K562 (cell line): ENCODE measurements around the gene FANCG. TPM values are rescaled to one million over a fixed set of nuclear protein-coding genes. Genes with fewer than 3 reads are reported as not detected.

Experiments
- ATAC-seq: fragments of 200-7000 bp; cut with Tn5 transposase; 3 replicates; pipeline ENCODE4 v1.9.1; 2020; ENCODE audit warnings: moderate library complexity
- BruUV-seq: library from RNA; stranded (reverse); fragments of 400-500 nt; replicated peaks from 2 replicates; lab custom pipeline; 2021; lab: Mats Ljungman, UMichigan
- CTCF ChIA-PET: fragments of 300-600 bp; formaldehyde crosslinking; extraction: SDS; loops from one replicate; lab custom pipeline; 2021; ENCODE audit warnings: low intra/inter-chr PET ratio; lab: Yijun Ruan, JAX
- POLR2A ChIA-PET: fragments of 300-600, 350-650 bp; sonication (Branson Sonifier 250); formaldehyde crosslinking; extraction: SDS; loops from one replicate; lab custom pipeline; 2021; ENCODE audit warnings: antibody characterized with exemption, inconsistent platforms; lab: Yijun Ruan, JAX
- DNase-seq, 4 experiments: peaks; one replicate each; pipeline versions ENCODE4 v3.0.0 to v3.0.0-alpha.2; 2011 to 2018; ENCODE audit warnings: low spot score in 3 of 4, mixed read lengths in 3 of 4; ENCODE audit errors: extremely low read depth in 1 of 4
- FAIRE-seq: peaks from 2 replicates; lab custom pipeline; 2011; peaks lifted over from hg19 to GRCh38; lab: Jason Lieb, UNC
- H2AFZ ChIP-seq: 2 replicates; pipeline ENCODE4 v1.6.0; 2011; ENCODE audit warnings: low read depth, low read length, control low read depth, inconsistent platforms
- H3K27ac ChIP-seq: fragments of 200-600 bp; 3 replicates; pipeline ENCODE4 v1.8.0; 2011; ENCODE audit warnings: low read depth, mild to moderate bottlenecking, control low read depth, inconsistent platforms, low read length, moderate library complexity, mixed read lengths; ENCODE audit errors: extremely low read depth
- H3K27me3 ChIP-seq, 2 experiments: fragments of 300-600 bp in 1 of 2; 2 replicates in 1 of 2; 3 replicates in 1 of 2; pipeline versions ENCODE4 v1.6.0 to v1.8.0; 2011; ENCODE audit warnings: inconsistent platforms in 2 of 2, low read length in 2 of 2, mild to moderate bottlenecking in 1 of 2, mixed read lengths in 1 of 2, moderate library complexity in 1 of 2; ENCODE audit not compliant: control insufficient read depth in 2 of 2, insufficient read depth in 2 of 2
- H3K36me3 ChIP-seq: fragments of 300-600 bp; 3 replicates; pipeline ENCODE4 v1.8.0; 2011; ENCODE audit warnings: mild to moderate bottlenecking, low read length, inconsistent platforms; ENCODE audit not compliant: control insufficient read depth, insufficient read depth
- H3K4me1 ChIP-seq, 2 experiments: fragments of 200-600 bp in 1 of 2; replicated peaks in 1 of 2; 2 replicates in 1 of 2; 3 replicates in 1 of 2; pipeline versions ENCODE4 v1.5.1 to v1.8.0; 2011; ENCODE audit warnings: inconsistent platforms in 2 of 2, low read length in 2 of 2, mild to moderate bottlenecking in 1 of 2, mixed read lengths in 1 of 2, moderate library complexity in 1 of 2; ENCODE audit not compliant: control insufficient read depth in 2 of 2, insufficient read depth in 2 of 2
- H3K4me2 ChIP-seq: 2 replicates; pipeline ENCODE4 v1.6.1; 2011; ENCODE audit warnings: low read length, control low read depth, inconsistent platforms, mixed read lengths; ENCODE audit not compliant: insufficient read depth
- H3K4me3 ChIP-seq: fragments of 200-600 bp; sonication (generic), shearing (Covaris generic); 2 replicates; pipeline ENCODE4 v1.5.1; 2016; ENCODE audit warnings: control low read depth, inconsistent platforms
- H3K79me2 ChIP-seq: fragments of 200-600 bp; 3 replicates; pipeline ENCODE4 v1.8.0; 2011; ENCODE audit warnings: low read length, inconsistent platforms; ENCODE audit not compliant: control insufficient read depth, insufficient read depth
- H3K9ac ChIP-seq, 2 experiments: 2 replicates each; pipeline versions ENCODE4 v1.6.0 to v1.6.1; 2011; ENCODE audit warnings: low read depth in 2 of 2, low read length in 2 of 2, control low read depth in 1 of 2, inconsistent platforms in 1 of 2, mild to moderate bottlenecking in 1 of 2, mixed read lengths in 1 of 2; ENCODE audit not compliant: insufficient read depth in 1 of 2
- H3K9me1 ChIP-seq: one replicate; pipeline ENCODE4 v1.6.0; 2011; ENCODE audit warnings: inconsistent platforms, mild to moderate bottlenecking, low read length, moderate library complexity; ENCODE audit not compliant: control insufficient read depth, insufficient read depth
- H3K9me3 ChIP-seq: replicated peaks from 2 replicates; pipeline ENCODE4 v1.5.1; 2011; ENCODE audit warnings: low read depth, low read length, inconsistent platforms; ENCODE audit not compliant: control insufficient read depth, insufficient read depth
- H4K20me1 ChIP-seq: replicated peaks from 2 replicates; pipeline ENCODE4 v1.6.1; 2011; ENCODE audit warnings: low read length, inconsistent platforms, mixed read lengths; ENCODE audit not compliant: control insufficient read depth, insufficient read depth
- BHLHE40 ChIP-seq: IDR thresholded peaks from 2 replicates; pipeline ENCODE4 v1.6.1; 2011; ENCODE audit warnings: low read length, improper control_type of control experiment
- CREM ChIP-seq: IDR thresholded peaks from 2 replicates; pipeline ENCODE4 v1.6.1; 2014; ENCODE audit warnings: antibody characterized with exemption, low read depth
- CSDE1 ChIP-seq, 2 experiments: fragments of 450-650 bp; IDR thresholded peaks; 2 replicates each; pipeline ENCODE4 v1.6.1; 2016; ENCODE audit warnings: mild to moderate bottlenecking in 1 of 2
- HDAC1 ChIP-seq, 2 experiments: fragments of 450-650 bp; IDR thresholded peaks; 2 replicates each; pipeline ENCODE4 v1.6.1; 2016 to 2017; ENCODE audit warnings: inconsistent platforms in 1 of 2, mild to moderate bottlenecking in 1 of 2, moderate library complexity in 1 of 2
- KLF16 ChIP-seq: IDR thresholded peaks from 2 replicates; pipeline ENCODE4 v1.6.1; 2016; ENCODE audit warnings: antibody characterized with exemption
- MAZ ChIP-seq, 2 experiments: fragments of 450-650 bp in 1 of 2; sonication (generic) in 1 of 2; formaldehyde crosslinking; IDR thresholded peaks in 1 of 2; conservative IDR thresholded peaks in 1 of 2; 2 replicates each; pipeline versions ENCODE4 v1.4.0 to v1.5.0; 2020; ENCODE audit warnings: mild to moderate bottlenecking in 1 of 2, missing genetic modification reagents in 1 of 2
- MEF2A ChIP-seq: IDR thresholded peaks from 2 replicates; pipeline ENCODE4 v1.6.1; 2011; ENCODE audit warnings: low read depth, mild to moderate bottlenecking, low read length, moderate library complexity; ENCODE audit not compliant: control insufficient read depth
- MYC ChIP-seq, 2 experiments: fragments of 250-450 bp in 1 of 2; sonication (Bioruptor Pico) in 1 of 2; IDR thresholded peaks; 2 replicates each; pipeline versions ENCODE4 v1.5.1 to v1.6.1; 2012 to 2021; ENCODE audit warnings: low read depth in 2 of 2, borderline replicate concordance in 1 of 2, improper control_type of control experiment in 1 of 2, low read length in 1 of 2, mild to moderate bottlenecking in 1 of 2, moderate library complexity in 1 of 2
- SAFB ChIP-seq: fragments of 200-400 bp; formaldehyde crosslinking; IDR thresholded peaks from 2 replicates; pipeline ENCODE4 v1.6.1; 2017; ENCODE audit warnings: low read depth, low read length, borderline replicate concordance
- ZKSCAN1 ChIP-seq: fragments of 150-350 bp; IDR thresholded peaks from 2 replicates; pipeline ENCODE4 v1.6.1; 2016; ENCODE audit warnings: low read depth, low read length
- ZKSCAN3 ChIP-seq: fragments of 250-450 bp; sonication (Bioruptor Pico); IDR thresholded peaks from 2 replicates; pipeline ENCODE4 v1.4.0; 2020
- ZNF146 ChIP-seq: IDR thresholded peaks from one replicate; pipeline ENCODE4 v1.6.1; 2018; ENCODE audit warnings: missing compliant biosample characterization; ENCODE audit not compliant: unreplicated experiment
- WGBS: fragments of 100-300 bp; shearing (Covaris generic); methylation state at CpG from one replicate; pipeline ENCODE4 v1.1.6; 2016; ENCODE audit warnings: low coverage, mixed read lengths; ENCODE audit not compliant: insufficient coverage; ENCODE audit errors: missing lambda C conversion rate; 5-methylcytosine and 5-hydroxymethylcytosine counted together
- in situ Hi-C: fragments of 300-500 bp; cut with MboI; formaldehyde crosslinking; loops from 4 replicates; pipeline ENCODE4 v1.15.0; 2018; ENCODE audit warnings: inconsistent platforms, mixed read lengths
- intact Hi-C: fragments of 100-400 bp; cut with micrococcal nuclease; formaldehyde crosslinking; loops from 2 replicates; pipeline ENCODE4 v1.14.2; 2022
- polyA plus RNA-seq, 8 experiments: library from polyadenylated mRNA; depleted of rRNA in 4 of 8; stranded (reverse) in 5 of 8; unstranded in 3 of 8; fragments of >200 nt; fragmentation: Nextera tagmentation in 2 of 8; fragmentation: Illumina TruSeq in 1 of 8; extraction: Ambion mirVana in 2 of 8; extraction: Trizol in 1 of 8; gene quantifications; 2 replicates each; pipeline versions ENCODE4 v1.2.1 to v1.2.3, GENCODE V29; 2011 to 2014; ENCODE audit warnings: inconsistent platforms in 1 of 8, missing spikeins in 1 of 8
- total RNA-seq, 7 experiments: library from RNA; depleted of rRNA in 6 of 7; stranded (reverse); fragments of >200 nt in 6 of 7; fragmentation: Illumina TruSeq in 2 of 7; extraction: Trizol in 2 of 7; gene quantifications; 2 replicates each; pipeline versions ENCODE4 v1.2.1 to v1.2.3, GENCODE V29; 2011 to 2021; ENCODE audit warnings: low replicate concordance in 1 of 7
- TF ChIP-seq, protein P1 (sequence below): sonication (generic); formaldehyde crosslinking; IDR thresholded peaks from 2 replicates; pipeline ENCODE4 v1.8.1; 2023; ENCODE audit warnings: mild to moderate bottlenecking, missing genetic modification reagents
- TF ChIP-seq, protein P2 (sequence below): fragments of 450-650 bp; formaldehyde crosslinking; IDR thresholded peaks from 2 replicates; pipeline ENCODE4 v1.4.0; 2020; ENCODE audit warnings: mild to moderate bottlenecking, moderate library complexity

The FANCG gene
- total and polyA plus RNA-seq, 9 of the 15 experiments (the other 6 are each of a cell fraction or from before 2014, with no cell fraction given), result 7.5 to 43.9 (median 31.0) TPM

DNA sequence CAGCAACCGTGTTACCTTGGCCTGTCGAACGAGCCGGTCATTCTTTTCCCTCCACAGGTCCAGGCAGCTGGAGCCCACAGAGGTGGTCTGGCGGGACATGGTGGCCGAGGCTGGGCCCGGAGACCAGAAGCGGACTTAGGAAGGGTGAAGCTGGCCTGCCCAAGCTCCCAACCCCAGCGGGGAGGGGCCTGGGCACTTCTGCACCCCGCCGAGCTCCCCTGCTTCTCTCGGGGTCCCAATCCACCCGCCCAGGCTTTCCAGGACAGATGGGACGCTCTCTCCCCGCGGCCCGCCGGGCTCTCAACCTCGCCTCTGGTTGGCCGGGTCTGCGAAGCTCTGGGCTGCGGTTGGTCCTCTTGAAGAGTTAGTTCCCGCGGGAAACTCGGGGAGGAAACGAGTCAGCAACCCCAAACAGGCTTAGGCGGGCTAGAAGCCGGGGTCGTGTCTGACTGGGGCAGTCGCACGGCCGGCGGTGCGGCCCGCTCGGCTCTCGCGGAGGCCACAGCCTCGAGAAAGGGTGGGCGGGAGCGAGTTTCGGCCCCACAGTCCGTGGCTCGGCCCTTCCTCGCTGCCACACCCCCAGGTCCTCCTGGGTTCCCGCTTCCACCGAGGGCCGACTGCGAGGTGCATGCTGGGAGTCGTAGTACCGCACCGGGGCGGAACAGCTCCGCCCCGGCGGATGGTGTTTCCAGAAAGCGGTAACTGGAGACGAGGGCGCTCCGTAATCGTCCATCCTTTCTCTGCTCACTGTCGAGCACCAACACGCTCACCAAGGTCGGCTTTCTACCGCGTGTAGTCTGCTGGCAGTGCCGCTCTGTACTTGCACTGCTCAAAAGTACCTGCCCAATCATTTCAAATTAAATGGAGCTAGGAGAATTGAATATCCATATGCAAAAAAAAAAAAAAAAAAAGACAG is at the start of gene FANCG (continued):
- TF ChIP-seq SAFB, result peak; percentile 61; the same call in 1 of the 2 replicates
- TF ChIP-seq, all 486 proteins: peak for 82

- in situ Hi-C loops, result loop anchor here (5.0 kb wide), 2 partner anchors 140 to 355 kb away; no protein-coding TSS in a partner anchor
- Histone ChIP-seq H3K9me3 (no peaks in the 10 kb centered on the region), H3K4me1 (peaks cover 20 to 26% of the 10 kb centered on the region in 2 experiments), H3K9ac (peak overlapping the region; percentile 46 to 67; a peak in 3 of 4 replicates), H3K9me1 (no peaks in the 10 kb centered on the region), H3K4me2 (peak overlapping the region; percentile 99), H4K20me1 (peaks cover 4% of the 10 kb centered on the region), H3K27ac (peak overlapping the region; percentile 62; the same call in 2 of the 3 replicates), H2AFZ (peak overlapping the region; percentile 95), H3K4me3 (peak overlapping the region; percentile 58), H3K36me3 (no peaks in the 10 kb centered on the region), H3K27me3 (no peaks in the 10 kb centered on the region), H3K79me2 (peaks cover 26% of the 10 kb centered on the region)
- peak; percentile 90 for FAIRE-seq
- DNase-seq, result peak; percentile 71 to 92 (median 72)
- WGBS, result 30% methylated on average over 26 of the region's 30 CpGs
- intact Hi-C loops, result loop anchor here (1.0 to 5.0 kb wide), 3 partner anchors 45 to 360 kb away; partner anchors contain the start of gene UNC13B
- ATAC-seq, result peak; percentile 80
- no TSS peak for BruUV-seq
- ChIA-PET POLR2A (interaction anchor here (0.5 to 1.1 kb wide), 7 partner anchors 10 to 1071 kb away, joined by 3 to 7 read pairs (median 3); partner anchors contain the start of gene RUSC2), CTCF (interaction anchor here (0.6 to 1.9 kb wide), 4 partner anchors 79 to 436 kb away, joined by 3 to 13 read pairs (median 7); no protein-coding TSS in a partner anchor)
- TF ChIP-seq MAZ (CRISPR knock-in tag; conservative IDR thresholded peaks at IDR 0.05 in 1 of 2, IDR thresholded peaks at IDR 0.05 in 1 of 2) (peak in 1 of 2 experiments; percentile 37; a peak in 1 of 4 replicates), BHLHE40 (0 out of 2 replicates have a peak, but pooled peaks have one; percentile 14), KLF16 (peak; percentile 20; the same call in 1 of the 2 replicates), ZNF146 (no peak), ZKSCAN1 (no peak), HDAC1 (IDR thresholded peaks at IDR 0.05) (no peak), CSDE1 (IDR thresholded peaks at IDR 0.05) (no peak), ZKSCAN3 (CRISPR knock-in tag) (no peak), MEF2A (no peak), MYC (IDR thresholded peaks at IDR 0.05; ENCODE audit: low read depth, low read length) (0 out of 2 replicates have a peak, but pooled peaks have one; percentile 11), MYC (CRISPR knock-in tag; IDR thresholded peaks at IDR 0.05; ENCODE audit: borderline replicate concordance, low read depth) (no peak), CREM (peak; percentile 46; the same call in 1 of the 2 replicates)
- TF ChIP-seq, protein P1, sequence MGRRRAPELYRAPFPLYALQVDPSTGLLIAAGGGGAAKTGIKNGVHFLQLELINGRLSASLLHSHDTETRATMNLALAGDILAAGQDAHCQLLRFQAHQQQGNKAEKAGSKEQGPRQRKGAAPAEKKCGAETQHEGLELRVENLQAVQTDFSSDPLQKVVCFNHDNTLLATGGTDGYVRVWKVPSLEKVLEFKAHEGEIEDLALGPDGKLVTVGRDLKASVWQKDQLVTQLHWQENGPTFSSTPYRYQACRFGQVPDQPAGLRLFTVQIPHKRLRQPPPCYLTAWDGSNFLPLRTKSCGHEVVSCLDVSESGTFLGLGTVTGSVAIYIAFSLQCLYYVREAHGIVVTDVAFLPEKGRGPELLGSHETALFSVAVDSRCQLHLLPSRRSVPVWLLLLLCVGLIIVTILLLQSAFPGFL, result 0 out of 2 replicates have a peak, but pooled peaks have one; percentile 53
- TF ChIP-seq, protein P2, sequence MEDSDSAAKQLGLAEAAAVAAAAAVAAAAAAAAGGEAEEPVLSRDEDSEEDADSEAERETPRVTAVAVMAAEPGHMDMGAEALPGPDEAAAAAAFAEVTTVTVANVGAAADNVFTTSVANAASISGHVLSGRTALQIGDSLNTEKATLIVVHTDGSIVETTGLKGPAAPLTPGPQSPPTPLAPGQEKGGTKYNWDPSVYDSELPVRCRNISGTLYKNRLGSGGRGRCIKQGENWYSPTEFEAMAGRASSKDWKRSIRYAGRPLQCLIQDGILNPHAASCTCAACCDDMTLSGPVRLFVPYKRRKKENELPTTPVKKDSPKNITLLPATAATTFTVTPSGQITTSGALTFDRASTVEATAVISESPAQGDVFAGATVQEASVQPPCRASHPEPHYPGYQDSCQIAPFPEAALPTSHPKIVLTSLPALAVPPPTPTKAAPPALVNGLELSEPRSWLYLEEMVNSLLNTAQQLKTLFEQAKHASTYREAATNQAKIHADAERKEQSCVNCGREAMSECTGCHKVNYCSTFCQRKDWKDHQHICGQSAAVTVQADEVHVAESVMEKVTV (CRISPR knock-in tag), result peak; percentile 66
Measured at GRCh38 chr9:35116898-35117551, 37.3 kb upstream of the FANCG start.
